WERI-Rb-1 (cell line): ENCODE data around the gene GPR108.

Experiments
- DNase-seq: peaks from one replicate; pipeline ENCODE4 v3.0.0-alpha.2; 2020
- H3K27ac ChIP-seq: fragments of 250-450 bp; sonication (Bioruptor Pico); 2 replicates; pipeline ENCODE4 v1.5.1; 2020; ENCODE audit warnings: mild to moderate bottlenecking, moderate library complexity
- H3K27me3 ChIP-seq: fragments of 250-450 bp; sonication (Bioruptor Pico); 2 replicates; pipeline ENCODE4 v1.5.1; 2021; ENCODE audit warnings: mild to moderate bottlenecking, low read depth, moderate library complexity; ENCODE audit not compliant: insufficient read depth, severe bottlenecking
- H3K36me3 ChIP-seq: fragments of 250-450 bp; sonication (Bioruptor Pico); 2 replicates; pipeline ENCODE4 v1.5.1; 2020; ENCODE audit warnings: mild to moderate bottlenecking, moderate library complexity
- H3K4me3 ChIP-seq: 2 replicates; pipeline ENCODE4 v1.5.1; 2011; ENCODE audit warnings: low read depth, mild to moderate bottlenecking, control low read depth, low read length
- H3K9me3 ChIP-seq: fragments of 250-450 bp; sonication (Bioruptor Pico); 2 replicates; pipeline ENCODE4 v1.5.1; 2021; ENCODE audit warnings: mild to moderate bottlenecking, moderate library complexity; ENCODE audit not compliant: severe bottlenecking
- TF ChIP-seq, protein P1 (sequence below): IDR thresholded peaks from 2 replicates; pipeline ENCODE4 v1.5.1; 2011; ENCODE audit warnings: low read depth, mild to moderate bottlenecking, control low read depth, inconsistent platforms, low read length

Gene GPR108

DNA sequence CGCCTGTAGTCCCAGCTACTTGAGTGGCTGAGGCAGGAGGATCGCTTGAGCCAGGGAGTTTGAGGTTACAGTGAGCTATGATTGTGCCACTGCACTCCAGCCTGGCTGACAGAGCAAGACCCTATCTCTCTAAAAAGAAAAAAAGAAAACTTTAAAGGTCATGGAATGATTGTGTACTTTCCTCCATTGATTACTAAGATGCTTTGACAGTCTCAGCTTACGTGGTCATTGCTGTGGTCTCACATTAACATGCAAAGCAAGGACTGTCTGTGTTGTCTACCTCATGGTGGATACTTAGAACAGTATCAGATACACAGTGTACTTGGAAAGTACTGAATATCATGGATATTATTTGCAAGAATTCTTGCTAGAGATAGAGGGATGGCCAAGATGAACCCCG, 53.4 kb downstream of the GPR108 start:
- Histone ChIP-seq H3K27me3 (peaks cover 70% of the 10 kb centered on the region), H3K4me3 (no peak overlapping the region), H3K9me3 (peaks cover 6% of the 10 kb centered on the region), H3K36me3 (no peaks in the 10 kb centered on the region), H3K27ac (no peak overlapping the region)
- no peak for DNase-seq
- TF ChIP-seq, protein P1, sequence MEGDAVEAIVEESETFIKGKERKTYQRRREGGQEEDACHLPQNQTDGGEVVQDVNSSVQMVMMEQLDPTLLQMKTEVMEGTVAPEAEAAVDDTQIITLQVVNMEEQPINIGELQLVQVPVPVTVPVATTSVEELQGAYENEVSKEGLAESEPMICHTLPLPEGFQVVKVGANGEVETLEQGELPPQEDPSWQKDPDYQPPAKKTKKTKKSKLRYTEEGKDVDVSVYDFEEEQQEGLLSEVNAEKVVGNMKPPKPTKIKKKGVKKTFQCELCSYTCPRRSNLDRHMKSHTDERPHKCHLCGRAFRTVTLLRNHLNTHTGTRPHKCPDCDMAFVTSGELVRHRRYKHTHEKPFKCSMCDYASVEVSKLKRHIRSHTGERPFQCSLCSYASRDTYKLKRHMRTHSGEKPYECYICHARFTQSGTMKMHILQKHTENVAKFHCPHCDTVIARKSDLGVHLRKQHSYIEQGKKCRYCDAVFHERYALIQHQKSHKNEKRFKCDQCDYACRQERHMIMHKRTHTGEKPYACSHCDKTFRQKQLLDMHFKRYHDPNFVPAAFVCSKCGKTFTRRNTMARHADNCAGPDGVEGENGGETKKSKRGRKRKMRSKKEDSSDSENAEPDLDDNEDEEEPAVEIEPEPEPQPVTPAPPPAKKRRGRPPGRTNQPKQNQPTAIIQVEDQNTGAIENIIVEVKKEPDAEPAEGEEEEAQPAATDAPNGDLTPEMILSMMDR: no peak

DNA sequence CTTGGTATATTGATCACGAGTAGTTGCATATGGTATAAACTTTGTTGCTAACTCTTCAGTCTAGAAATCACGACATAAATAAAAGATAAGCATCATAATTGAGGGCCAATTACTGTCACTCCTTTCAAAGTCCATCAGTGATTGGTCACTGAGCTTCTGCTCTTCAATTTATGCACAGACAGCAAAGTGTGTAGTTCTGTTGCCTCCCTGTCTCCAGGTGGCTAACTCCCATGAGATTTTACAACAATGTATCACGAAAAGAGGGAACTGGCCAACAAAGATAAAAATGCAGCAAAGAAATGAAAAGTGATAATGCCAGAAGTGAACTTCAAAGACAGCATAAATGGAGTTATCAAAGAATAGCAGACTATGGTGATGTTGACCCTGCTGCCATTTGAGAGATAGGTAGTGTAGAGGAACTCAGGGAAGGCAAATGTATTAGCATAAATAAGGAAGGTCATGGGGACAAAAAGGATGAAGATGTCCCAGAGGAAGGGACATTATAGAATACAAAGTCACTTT, 54.7 kb downstream of the GPR108 start:
- no peaks in the 10 kb centered on the region for H3K36me3 ChIP-seq
- peaks cover 82% of the 10 kb centered on the region for H3K27me3 ChIP-seq
- no peak for DNase-seq
- no peaks in the 10 kb centered on the region for H3K9me3 ChIP-seq
- H3K4me3 ChIP-seq: no peak overlapping the region
- TF ChIP-seq, protein P1: no peak
- no peak overlapping the region for H3K27ac ChIP-seq

DNA sequence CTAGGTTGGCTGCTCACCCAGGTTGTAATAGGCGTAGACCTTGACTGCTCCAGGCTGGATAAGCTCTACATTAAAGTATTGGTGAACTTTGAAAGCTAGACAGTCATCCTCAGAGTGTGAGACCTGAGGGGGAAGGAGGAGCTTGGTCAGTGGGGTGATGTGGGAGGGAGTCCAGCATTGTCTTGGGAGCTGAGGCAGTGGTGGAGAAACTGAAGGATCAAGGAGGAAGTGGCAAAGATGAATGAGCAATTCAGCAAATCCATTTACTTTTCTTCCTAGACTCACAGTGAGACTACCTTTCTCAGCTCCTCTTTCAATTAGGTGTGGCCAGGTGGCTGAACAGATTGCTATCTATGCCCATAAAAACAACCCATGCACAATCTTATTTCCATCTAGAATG, 57.2 kb downstream of the GPR108 start:
- no peak overlapping the region for H3K27ac ChIP-seq
- no peak overlapping the region for H3K4me3 ChIP-seq
- no peak for DNase-seq
- no peaks in the 10 kb centered on the region for H3K9me3 ChIP-seq
- TF ChIP-seq, protein P1: no peak
- H3K36me3 ChIP-seq: no peaks in the 10 kb centered on the region
- peaks cover 72% of the 10 kb centered on the region for H3K27me3 ChIP-seq
